HepG2 (cell line): ENCODE data around the gene GALNT17. TPM values are rescaled to one million over a fixed set of nuclear protein-coding genes. Genes with fewer than 3 reads are reported as not detected.

Experiments
- ATAC-seq: fragments of 200-7000 bp; cut with Tn5 transposase; 3 replicates; pipeline ENCODE4 v1.9.1; 2020; ENCODE audit warnings: mild to moderate bottlenecking, moderate library complexity
- BruUV-seq: library from RNA; stranded (reverse); fragments of 400-500 nt; replicated peaks from 2 replicates; lab custom pipeline; 2021; lab: Mats Ljungman, UMichigan
- CTCF ChIA-PET: fragments of 300-600 bp; formaldehyde crosslinking; extraction: SDS; loops from one replicate; lab custom pipeline; 2021; ENCODE audit warnings: low total read pairs, inconsistent platforms, low intra/inter-chr PET ratio; lab: Yijun Ruan, JAX
- POLR2A ChIA-PET: fragments of 350-600 bp; sonication (Branson Sonifier 250); formaldehyde crosslinking; loops from one replicate; lab custom pipeline; 2020; ENCODE audit warnings: antibody characterized with exemption, inconsistent platforms; lab: Yijun Ruan, JAX
- DNase-seq: peaks from one replicate; pipeline ENCODE4 v3.0.0-alpha.2; 2015; ENCODE audit warnings: low spot score
- FAIRE-seq: peaks from 3 replicates; lab custom pipeline; 2011; peaks lifted over from hg19 to GRCh38; lab: Jason Lieb, UNC
- H2AFZ ChIP-seq: one replicate; pipeline ENCODE4 v1.6.1; 2011; ENCODE audit warnings: low read length, inconsistent platforms
- H3K27ac ChIP-seq: fragments of 300-600 bp; 3 replicates; pipeline ENCODE4 v1.8.0; 2011; ENCODE audit warnings: mixed run types, mild to moderate bottlenecking, mixed read lengths, low read length, inconsistent platforms; ENCODE audit not compliant: insufficient read depth; ENCODE audit errors: extremely low read length
- H3K27me3 ChIP-seq, 2 experiments: fragments of 200-600 bp in 1 of 2; 2 replicates in 1 of 2; 3 replicates in 1 of 2; pipeline versions ENCODE4 v1.6.0 to v1.8.0; 2011; ENCODE audit warnings: low read length in 2 of 2, mild to moderate bottlenecking in 2 of 2, moderate library complexity in 2 of 2, inconsistent platforms in 1 of 2; ENCODE audit not compliant: insufficient read depth in 2 of 2, control insufficient read depth in 1 of 2
- H3K36me3 ChIP-seq, 2 experiments: fragments of 200-600 bp in 1 of 2; replicated peaks in 1 of 2; 2 replicates in 1 of 2; 3 replicates in 1 of 2; pipeline versions ENCODE4 v1.5.1 to v1.8.0; 2011; ENCODE audit warnings: low read length in 2 of 2, inconsistent platforms in 1 of 2; ENCODE audit not compliant: insufficient read depth in 2 of 2, control insufficient read depth in 1 of 2
- H3K4me1 ChIP-seq: 2 replicates; pipeline ENCODE4 v1.5.1; 2012; ENCODE audit warnings: low read length, inconsistent platforms; ENCODE audit not compliant: insufficient read depth
- H3K4me2 ChIP-seq: 2 replicates; pipeline ENCODE4 v1.6.0; 2011; ENCODE audit warnings: low read depth, low read length, inconsistent platforms
- H3K4me3 ChIP-seq, 3 experiments: fragments of 200-600 bp in 1 of 3; sonication (generic), shearing (Covaris generic) in 1 of 3; replicated peaks in 1 of 3; 2 replicates each; pipeline ENCODE4 v1.5.1; 2011 to 2016; ENCODE audit warnings: low read length in 3 of 3, inconsistent platforms in 2 of 3, low read depth in 2 of 3, mild to moderate bottlenecking in 2 of 3, control low read depth in 1 of 3, mixed read lengths in 1 of 3; ENCODE audit not compliant: insufficient read depth in 1 of 3
- H3K79me2 ChIP-seq: one replicate; pipeline ENCODE4 v1.6.1; 2011; ENCODE audit warnings: low read length, inconsistent platforms; ENCODE audit not compliant: insufficient read depth
- H3K9ac ChIP-seq: 2 replicates; pipeline ENCODE4 v1.6.0; 2011; ENCODE audit warnings: mild to moderate bottlenecking, low read depth, low read length, inconsistent platforms; ENCODE audit not compliant: insufficient read depth
- H3K9me3 ChIP-seq: 2 replicates; pipeline ENCODE4 v1.5.1; 2012; ENCODE audit warnings: mild to moderate bottlenecking, low read length
- H4K20me1 ChIP-seq: 2 replicates; pipeline ENCODE4 v1.6.0; 2011; ENCODE audit warnings: inconsistent platforms, mild to moderate bottlenecking, low read length, moderate library complexity; ENCODE audit not compliant: insufficient read depth
- ARID3A ChIP-seq: IDR thresholded peaks from 2 replicates; pipeline ENCODE4 v1.6.1; 2012; ENCODE audit warnings: low read depth, low read length, improper control_type of control experiment
- CEBPB ChIP-seq: IDR thresholded peaks from 2 replicates; pipeline ENCODE4 v1.6.1; 2011; ENCODE audit warnings: low read depth, low read length, improper control_type of control experiment, borderline replicate concordance
- PPARG ChIP-seq: conservative IDR thresholded peaks from 2 replicates; pipeline ENCODE4 v1.6.1; 2016; ENCODE audit warnings: missing biosample characterization, missing genetic modification reagents
- ZBTB33 ChIP-seq: sonication (generic); formaldehyde crosslinking; IDR thresholded peaks from 2 replicates; pipeline ENCODE4 v1.4.0; 2020; ENCODE audit warnings: missing genetic modification reagents
- ZNF792 ChIP-seq: IDR thresholded peaks from 2 replicates; pipeline ENCODE4 v1.6.1; 2016
- WGBS: methylation state at CpG from one replicate; pipeline ENCODE4 v1.1.6; 2017; ENCODE audit warnings: low lambda C conversion rate; 5-methylcytosine and 5-hydroxymethylcytosine counted together
- in situ Hi-C: cut with HindIII; loops from 2 replicates; pipeline ENCODE4 v1.10.0; 2017; ENCODE audit warnings: low pct_unique_long_range_greater_than_20kb; ENCODE audit not compliant: extremely low pct_ligation_motif_present
- intact Hi-C: fragments of 100-400 bp; cut with micrococcal nuclease; formaldehyde crosslinking; loops from one replicate; pipeline ENCODE4 v1.10.0; 2022; ENCODE audit not compliant: unreplicated experiment
- polyA plus RNA-seq, 8 experiments: library from polyadenylated mRNA; depleted of rRNA in 3 of 8; stranded (reverse) in 7 of 8; unstranded in 1 of 8; fragments of >200 nt; fragmentation: Illumina TruSeq in 4 of 8; extraction: Trizol in 4 of 8; gene quantifications; 2 replicates each; pipeline versions ENCODE4 v1.2.1 to v1.2.3, GENCODE V29; 2011 to 2016; ENCODE audit warnings: low read depth in 4 of 8, missing spikeins in 1 of 8, mixed read lengths in 1 of 8; ENCODE audit not compliant: insufficient read depth in 1 of 8
- total RNA-seq, 5 experiments: library from RNA; depleted of rRNA; stranded (reverse); fragments of >200 nt; fragmentation: Illumina TruSeq; extraction: Trizol; gene quantifications; 2 replicates each; pipeline ENCODE4 v1.2.3, GENCODE V29; 2016; ENCODE audit warnings: low read depth in 1 of 5
- TF ChIP-seq, protein P1 (sequence below): sonication (generic); formaldehyde crosslinking; IDR thresholded peaks from 2 replicates; pipeline ENCODE4 v1.5.1; 2020; ENCODE audit warnings: missing genetic modification reagents, mild to moderate bottlenecking, borderline replicate concordance

The GALNT17 gene
- total and polyA plus RNA-seq, 2 of the 13 experiments (the other 11 are each of a cell fraction or from before 2014, with no cell fraction given): not detected

DNA sequence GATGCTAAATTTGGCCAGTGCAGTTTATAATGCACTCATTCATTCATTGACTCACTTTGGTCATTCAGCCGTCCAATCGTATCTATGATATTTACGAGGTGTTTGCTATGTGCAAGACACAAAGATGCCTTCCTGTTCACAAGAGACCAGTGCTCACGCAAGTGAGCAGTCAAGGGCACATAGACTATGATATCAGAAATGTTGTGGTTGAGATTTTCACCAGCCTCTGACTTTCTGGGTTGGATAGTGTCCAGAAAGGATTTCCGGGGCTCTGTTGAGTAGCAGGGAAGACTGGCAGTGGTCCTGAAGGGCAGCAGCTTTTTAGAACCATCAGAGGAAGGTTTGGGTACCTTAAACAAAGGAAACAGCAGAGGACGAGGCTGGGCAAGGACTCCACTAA is 191.8 kb downstream of the GALNT17 start:
- intact Hi-C loops: no loop called here
- FAIRE-seq (no peak), ATAC-seq (no peak), DNase-seq (no peak)
- BruUV-seq: no TSS peak
- H3K36me3 ChIP-seq: no peaks in the 10 kb centered on the region
- ChIA-PET CTCF (no interaction called here), POLR2A (no interaction called here)
- H3K9me3 ChIP-seq: peaks cover 7% of the 10 kb centered on the region; the same call in 1 of the 2 replicates
- H3K4me2 ChIP-seq: no peak overlapping the region
- H3K79me2 ChIP-seq: no peaks in the 10 kb centered on the region
- no peaks in the 10 kb centered on the region for H3K27me3 ChIP-seq
- no peak overlapping the region for H3K27ac ChIP-seq
- no peaks in the 10 kb centered on the region for H3K4me1 ChIP-seq
- H3K4me3 ChIP-seq: no peak overlapping the region
- H3K9ac ChIP-seq: no peak overlapping the region
- H4K20me1 ChIP-seq: no peaks in the 10 kb centered on the region
- no peak for TF ChIP-seq ZNF792 (CRISPR knock-in tag)
- no peak for TF ChIP-seq CEBPB
- no peak for TF ChIP-seq ZBTB33 (CRISPR knock-in tag)
- TF ChIP-seq, protein P1, sequence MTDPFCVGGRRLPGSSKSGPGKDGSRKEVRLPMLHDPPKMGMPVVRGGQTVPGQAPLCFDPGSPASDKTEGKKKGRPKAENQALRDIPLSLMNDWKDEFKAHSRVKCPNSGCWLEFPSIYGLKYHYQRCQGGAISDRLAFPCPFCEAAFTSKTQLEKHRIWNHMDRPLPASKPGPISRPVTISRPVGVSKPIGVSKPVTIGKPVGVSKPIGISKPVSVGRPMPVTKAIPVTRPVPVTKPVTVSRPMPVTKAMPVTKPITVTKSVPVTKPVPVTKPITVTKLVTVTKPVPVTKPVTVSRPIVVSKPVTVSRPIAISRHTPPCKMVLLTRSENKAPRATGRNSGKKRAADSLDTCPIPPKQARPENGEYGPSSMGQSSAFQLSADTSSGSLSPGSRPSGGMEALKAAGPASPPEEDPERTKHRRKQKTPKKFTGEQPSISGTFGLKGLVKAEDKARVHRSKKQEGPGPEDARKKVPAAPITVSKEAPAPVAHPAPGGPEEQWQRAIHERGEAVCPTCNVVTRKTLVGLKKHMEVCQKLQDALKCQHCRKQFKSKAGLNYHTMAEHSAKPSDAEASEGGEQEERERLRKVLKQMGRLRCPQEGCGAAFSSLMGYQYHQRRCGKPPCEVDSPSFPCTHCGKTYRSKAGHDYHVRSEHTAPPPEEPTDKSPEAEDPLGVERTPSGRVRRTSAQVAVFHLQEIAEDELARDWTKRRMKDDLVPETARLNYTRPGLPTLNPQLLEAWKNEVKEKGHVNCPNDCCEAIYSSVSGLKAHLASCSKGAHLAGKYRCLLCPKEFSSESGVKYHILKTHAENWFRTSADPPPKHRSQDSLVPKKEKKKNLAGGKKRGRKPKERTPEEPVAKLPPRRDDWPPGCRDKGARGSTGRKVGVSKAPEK: no peak
- no peak for TF ChIP-seq ARID3A
- TF ChIP-seq PPARG: no peak
- in situ Hi-C loops: no loop called here
- no peak overlapping the region for H2AFZ ChIP-seq
- 20% methylated on average over 6 of the region's 6 CpGs for WGBS
